CD14-positive monocyte (primary cell): ENCODE measurements around the gene NDE1. TPM values are rescaled to one million over a fixed set of nuclear protein-coding genes. Genes with fewer than 3 reads are reported as not detected.

ENCODE experiments used
- DNase-seq, 3 donors: peaks; one replicate each; pipeline ENCODE4 v3.0.0-alpha.2; 2011 to 2022
- H2AFZ ChIP-seq: 2 replicates; pipeline ENCODE4 v1.6.0; 2012; ENCODE audit warnings: mild to moderate bottlenecking, low read depth, low read length, inconsistent platforms; ENCODE audit not compliant: insufficient read depth, poor library complexity, severe bottlenecking
- H3K27ac ChIP-seq, 2 donors: 1 replicate in 1 of 2; 2 replicates in 1 of 2; pipeline ENCODE4 v1.5.1; 2012 to 2013; ENCODE audit warnings: low read length in 2 of 2, control low read depth in 1 of 2, inconsistent platforms in 1 of 2, low read depth in 1 of 2, mild to moderate bottlenecking in 1 of 2
- H3K27me3 ChIP-seq, 2 donors: one replicate each; pipeline versions ENCODE4 v1.6.0 to v1.6.1; 2011 to 2013; ENCODE audit warnings: low read length in 2 of 2; ENCODE audit not compliant: control insufficient read depth in 2 of 2, insufficient read depth in 2 of 2
- H3K36me3 ChIP-seq, 2 donors: replicated peaks in 1 of 2; 1 replicate in 1 of 2; 2 replicates in 1 of 2; pipeline versions ENCODE4 v1.5.1 to v1.6.1; 2012 to 2013; ENCODE audit warnings: low read length in 2 of 2, control low read depth in 1 of 2, inconsistent platforms in 1 of 2, mild to moderate bottlenecking in 1 of 2; ENCODE audit not compliant: insufficient read depth in 2 of 2, control insufficient read depth in 1 of 2
- H3K4me1 ChIP-seq, 2 donors: 1 replicate in 1 of 2; 2 replicates in 1 of 2; pipeline versions ENCODE4 v1.5.1 to v1.6.1; 2012 to 2013; ENCODE audit warnings: low read length in 2 of 2, control low read depth in 1 of 2, inconsistent platforms in 1 of 2, mild to moderate bottlenecking in 1 of 2, moderate library complexity in 1 of 2; ENCODE audit not compliant: insufficient read depth in 2 of 2, control insufficient read depth in 1 of 2
- H3K4me2 ChIP-seq: replicated peaks from 2 replicates; pipeline ENCODE3; 2012; ENCODE audit warnings: low read length, moderate library complexity, mild to moderate bottlenecking; ENCODE audit not compliant: poor library complexity, severe bottlenecking; ENCODE audit errors: extremely low read depth
- H3K4me3 ChIP-seq, 3 experiments: fragments of 200-600 bp in 1 of 3; sonication (generic) in 1 of 3; replicated peaks in 1 of 3; 1 replicate in 2 of 3; 2 replicates in 1 of 3; pipeline ENCODE4 v1.5.1; 2011 to 2013; ENCODE audit warnings: low read length in 3 of 3, mild to moderate bottlenecking in 3 of 3, control low read depth in 2 of 3, low read depth in 2 of 3, inconsistent platforms in 1 of 3, moderate library complexity in 1 of 3
- H3K79me2 ChIP-seq: 2 replicates; pipeline ENCODE4 v1.6.0; 2012; ENCODE audit warnings: mild to moderate bottlenecking, control low read depth, inconsistent platforms, low read length, moderate library complexity; ENCODE audit not compliant: insufficient read depth
- H3K9ac ChIP-seq: 2 replicates; pipeline ENCODE4 v1.6.0; 2017; ENCODE audit warnings: low read length, mild to moderate bottlenecking; ENCODE audit not compliant: insufficient read depth, poor library complexity, severe bottlenecking
- H3K9me3 ChIP-seq, 2 donors: replicated peaks in 1 of 2; 1 replicate in 1 of 2; 2 replicates in 1 of 2; pipeline versions ENCODE4 v1.5.1 to v1.6.1; 2012 to 2013; ENCODE audit warnings: low read length in 2 of 2, control low read depth in 1 of 2; ENCODE audit not compliant: control insufficient read depth in 1 of 2, insufficient read depth in 1 of 2
- H4K20me1 ChIP-seq: 2 replicates; pipeline ENCODE4 v1.6.0; 2012; ENCODE audit warnings: mild to moderate bottlenecking, low read length, control low read depth, moderate library complexity; ENCODE audit not compliant: insufficient read depth
- H3K27ac Mint-ChIP-seq, 7 donors: one replicate each; pipeline ENCODE4 v1.8.0; 2020; ENCODE audit warnings: mild to moderate bottlenecking in 7 of 7, mixed read lengths in 7 of 7, moderate library complexity in 6 of 7, inconsistent platforms in 2 of 7
- H3K27me3 Mint-ChIP-seq, 3 donors: one replicate each; pipeline ENCODE4 v1.8.0; 2021 to 2022; ENCODE audit warnings: low read depth in 3 of 3, mild to moderate bottlenecking in 3 of 3, mixed read lengths in 3 of 3, moderate library complexity in 3 of 3, inconsistent platforms in 1 of 3
- H3K36me3 Mint-ChIP-seq, 2 donors: one replicate each; pipeline ENCODE4 v1.8.0; 2020; ENCODE audit warnings: mixed read lengths in 2 of 2, inconsistent platforms in 1 of 2, mild to moderate bottlenecking in 1 of 2
- H3K4me1 Mint-ChIP-seq: one replicate; pipeline ENCODE4 v1.8.0; 2020; ENCODE audit warnings: mild to moderate bottlenecking, mixed read lengths
- H3K4me3 Mint-ChIP-seq, 2 donors: one replicate each; pipeline ENCODE4 v1.8.0; 2020; ENCODE audit warnings: mild to moderate bottlenecking in 2 of 2, mixed read lengths in 2 of 2, moderate library complexity in 1 of 2
- H3K9me3 Mint-ChIP-seq, 7 donors: one replicate each; pipeline ENCODE4 v1.8.0; 2020 to 2022; ENCODE audit warnings: mixed read lengths in 7 of 7, mild to moderate bottlenecking in 6 of 7, moderate library complexity in 6 of 7, inconsistent platforms in 2 of 7
- CTCF ChIP-seq: fragments of 200-600 bp; IDR thresholded peaks from one replicate; pipeline ENCODE4 v1.8.0; 2022; ENCODE audit warnings: antibody characterized with exemption, mild to moderate bottlenecking
- WGBS: methylation state at CpG from one replicate; pipeline ENCODE4 v1.1.5; 2013; ENCODE audit warnings: missing lambda C conversion rate; ENCODE audit not compliant: insufficient coverage; 5-methylcytosine and 5-hydroxymethylcytosine counted together
- intact Hi-C, 2 donors: fragments of 100-400 bp; cut with micrococcal nuclease; formaldehyde crosslinking; loops; one replicate each; pipeline versions ENCODE4 v1.15.0 to v1.15.1; 2023
- polyA plus RNA-seq, 3 donors: library from polyadenylated mRNA; depleted of rRNA in 1 of 3; unstranded in 2 of 3; stranded (reverse) in 1 of 3; fragments of 300-500 nt in 2 of 3; fragments of >200 nt in 1 of 3; fragmentation: Illumina TruSeq in 2 of 3; gene quantifications; 1 replicate in 2 of 3; 2 replicates in 1 of 3; pipeline ENCODE4 v1.2.3, GENCODE V29; 2012 to 2021

Gene NDE1
- polyA plus RNA-seq, 3 donors = 26.0 to 47.8 (median 28.0) TPM

- H3K9ac ChIP-seq = no peak overlapping the region
- intact Hi-C loops = no loop called here
- Mint-ChIP-seq H3K4me1 (no peaks in the 10 kb centered on the region), H3K27ac (no peak overlapping the region), H3K36me3 (no peaks in the 10 kb centered on the region), H3K27me3 (peaks cover 0 to 3% (median 3%) of the 10 kb centered on the region in 3 donors), H3K9me3 (peaks cover 0 to 15% (median 9%) of the 10 kb centered on the region in 7 donors), H3K4me3 (no peak overlapping the region)
- no peak overlapping the region for H3K27ac ChIP-seq
- H3K27me3 ChIP-seq = no peaks in the 10 kb centered on the region
- no peak overlapping the region for H3K4me3 ChIP-seq
- no peak for TF ChIP-seq CTCF
- H3K36me3 ChIP-seq = no peaks in the 10 kb centered on the region
- no peak overlapping the region for H2AFZ ChIP-seq
- no peaks in the 10 kb centered on the region for H4K20me1 ChIP-seq
- no peak for DNase-seq
- H3K4me2 ChIP-seq = no peak overlapping the region
- H3K9me3 ChIP-seq = peaks cover 0 to 10% of the 10 kb centered on the region in 2 donors
- WGBS = 90% methylated on average over 3 of the region's 7 CpGs
- no peaks in the 10 kb centered on the region for H3K79me2 ChIP-seq
- H3K4me1 ChIP-seq = no peaks in the 10 kb centered on the region
Observed at GRCh38 chr16:15770107-15770506, 120.1 kb downstream of the NDE1 start.

- no peaks in the 10 kb centered on the region for H3K4me1 ChIP-seq
- no peaks in the 10 kb centered on the region for H3K79me2 ChIP-seq
- no peak overlapping the region for H3K4me2 ChIP-seq
- no peak overlapping the region for H3K4me3 Mint-ChIP-seq
- H3K36me3 ChIP-seq = no peaks in the 10 kb centered on the region
- 94% methylated on average over 2 of the region's 3 CpGs for WGBS
- no peaks in the 10 kb centered on the region for H4K20me1 ChIP-seq
- DNase-seq = no peak
- H2AFZ ChIP-seq = no peak overlapping the region
- H3K9me3 Mint-ChIP-seq = peaks cover 0 to 15% (median 9%) of the 10 kb centered on the region in 7 donors
- peaks cover 0 to 10% of the 10 kb centered on the region in 2 donors for H3K9me3 ChIP-seq
- TF ChIP-seq CTCF = no peak
- peaks cover 0 to 3% (median 3%) of the 10 kb centered on the region in 3 donors for H3K27me3 Mint-ChIP-seq
- H3K4me3 ChIP-seq = no peak overlapping the region
- H3K4me1 Mint-ChIP-seq = no peaks in the 10 kb centered on the region
- intact Hi-C loops = no loop called here
- H3K9ac ChIP-seq = no peak overlapping the region
- no peaks in the 10 kb centered on the region for H3K27me3 ChIP-seq
- H3K27ac Mint-ChIP-seq = no peak overlapping the region
- no peak overlapping the region for H3K27ac ChIP-seq
- H3K36me3 Mint-ChIP-seq = no peaks in the 10 kb centered on the region
Observed at GRCh38 chr16:15770512-15770911, 120.5 kb downstream of the NDE1 start.
